Activated gamma-delta T cell (primary cell): ENCODE measurements around the gene ITSN1.
"Not testable (repeated sequence)": the region's sequence is repeated elsewhere in the genome, so short reads cannot be mapped to it uniquely, and the experiment has no call there.

Experiments used
- DNase-seq: peaks from one replicate; lab custom pipeline; 2025; lab: John Stamatoyannopoulos, UW
- total RNA-seq, 2 donors: gene quantifications; one replicate each; lab custom pipeline; 2026; lab: John Stamatoyannopoulos, UW

Gene ITSN1
- total RNA-seq = 8.2 to 9.8 reads per million in 2 donors

DNA sequence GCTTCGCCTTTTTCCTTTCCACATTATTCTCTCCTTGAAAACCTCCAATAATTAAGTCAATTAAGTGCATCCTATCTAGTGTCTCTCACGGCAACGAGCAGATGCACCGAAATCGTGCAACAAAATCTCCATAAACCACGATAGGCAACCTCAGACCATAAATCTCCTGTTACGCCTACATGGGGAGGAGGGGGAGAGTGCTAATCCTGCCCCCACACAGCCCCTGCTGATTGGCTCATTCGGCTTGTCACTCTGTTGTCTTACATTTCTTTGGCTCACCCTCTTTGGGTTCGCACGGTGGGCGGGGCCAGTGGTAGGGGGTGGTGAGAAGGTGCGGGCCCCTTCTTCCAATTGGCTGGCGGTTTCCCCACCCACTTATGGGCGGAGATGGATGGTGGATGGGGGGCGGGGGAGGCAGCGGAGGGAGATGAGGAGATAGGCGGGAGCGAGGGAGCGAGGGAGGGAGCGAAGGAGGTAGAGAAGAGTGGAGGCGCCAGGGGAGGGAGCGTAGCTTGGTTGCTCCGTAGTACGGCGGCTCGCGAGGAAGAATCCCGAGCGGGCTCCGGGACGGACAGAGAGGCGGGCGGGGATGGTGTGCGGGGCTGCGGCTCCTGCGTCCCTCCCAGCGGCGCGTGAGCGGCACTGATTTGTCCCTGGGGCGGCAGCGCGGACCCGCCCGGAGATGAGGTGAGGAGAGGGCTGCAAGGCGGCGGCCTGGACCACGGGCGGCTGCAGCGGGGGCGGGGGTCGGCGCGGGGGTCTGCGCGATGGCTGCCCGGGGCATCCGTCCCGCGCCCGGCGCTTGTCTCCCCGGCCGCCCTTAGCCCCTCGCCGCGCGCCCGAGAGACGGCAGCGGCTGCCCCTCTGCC, at the start of gene ITSN1:
Gene ITSN1, plus strand, starts transcription at position 475 of the 869 bp plus-strand sequence. CDS start 76,328 bp downstream, outside the sequence.
- peak; percentile 93 for DNase-seq

DNA sequence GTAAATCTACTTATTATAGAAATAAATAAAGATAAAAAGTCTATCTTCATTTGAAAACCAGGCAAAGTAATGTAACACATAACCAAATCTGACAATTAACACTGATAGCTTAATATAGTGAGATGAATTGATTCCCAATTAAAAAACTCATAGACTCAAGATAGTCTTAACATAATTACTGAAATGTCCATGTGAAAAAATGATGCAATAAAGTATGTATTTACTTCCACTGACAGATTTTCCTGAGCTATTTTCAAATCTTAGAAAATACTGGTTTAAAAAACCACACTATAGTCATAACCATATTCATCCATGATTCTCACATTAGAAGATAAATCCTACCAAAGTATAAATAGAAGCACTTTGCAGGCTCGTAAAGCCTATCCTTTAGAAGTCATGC, 44.2 kb upstream of the ITSN1 start:
- DNase-seq = no peak

DNA sequence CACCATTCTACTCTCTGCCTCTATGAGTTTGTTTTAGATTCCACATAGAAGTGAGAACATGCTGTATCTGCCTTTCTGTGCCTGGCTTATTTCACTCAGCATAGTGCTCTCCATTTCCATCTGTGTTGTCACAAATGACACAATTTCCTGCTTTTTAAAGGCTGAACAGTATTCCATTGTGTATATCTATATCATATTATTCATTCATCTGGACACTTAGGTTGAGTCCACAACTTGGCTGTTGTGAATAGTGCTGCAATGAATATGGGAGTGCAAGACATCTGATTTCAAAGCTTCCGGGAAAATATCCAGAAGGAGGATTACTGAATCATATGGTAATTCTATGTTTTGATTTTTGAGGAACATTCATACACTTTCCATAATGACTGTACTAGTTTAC, 33.7 kb upstream of the ITSN1 start:
- no peak for DNase-seq

DNA sequence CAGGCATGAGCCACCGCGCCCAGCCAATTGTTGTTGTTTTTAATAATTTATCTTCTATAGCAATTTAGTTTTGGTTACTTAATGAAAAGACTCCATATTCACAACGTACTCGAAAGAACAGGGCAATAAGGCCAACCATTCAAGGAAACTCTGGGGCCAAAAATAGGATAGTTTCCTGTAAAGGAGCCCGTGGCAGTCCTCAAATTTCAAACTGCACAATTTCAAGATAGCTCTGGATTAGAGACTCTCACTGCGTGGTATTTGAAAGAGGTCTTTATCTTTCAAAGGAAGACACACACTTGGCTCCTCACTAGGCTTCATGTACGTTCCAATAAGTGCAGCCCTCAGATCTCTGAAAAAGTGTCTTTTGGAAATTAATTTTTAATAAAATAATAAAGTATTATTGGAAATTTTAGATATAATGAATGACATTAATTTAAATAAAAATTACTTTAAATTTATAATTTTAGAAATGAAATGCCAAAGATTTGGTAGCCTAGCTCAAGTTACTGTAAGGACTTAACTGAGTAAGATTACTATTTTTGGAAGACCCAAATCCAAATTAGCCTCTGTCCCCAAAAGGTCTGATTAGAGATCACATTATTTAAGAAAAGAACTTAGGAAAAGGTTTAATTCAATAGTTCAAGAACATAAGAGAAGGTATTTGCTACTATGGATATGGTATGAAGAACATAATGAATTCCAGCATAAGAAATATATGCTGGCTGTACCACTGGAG, 31.1 kb upstream of the ITSN1 start:
- no peak for DNase-seq

DNA sequence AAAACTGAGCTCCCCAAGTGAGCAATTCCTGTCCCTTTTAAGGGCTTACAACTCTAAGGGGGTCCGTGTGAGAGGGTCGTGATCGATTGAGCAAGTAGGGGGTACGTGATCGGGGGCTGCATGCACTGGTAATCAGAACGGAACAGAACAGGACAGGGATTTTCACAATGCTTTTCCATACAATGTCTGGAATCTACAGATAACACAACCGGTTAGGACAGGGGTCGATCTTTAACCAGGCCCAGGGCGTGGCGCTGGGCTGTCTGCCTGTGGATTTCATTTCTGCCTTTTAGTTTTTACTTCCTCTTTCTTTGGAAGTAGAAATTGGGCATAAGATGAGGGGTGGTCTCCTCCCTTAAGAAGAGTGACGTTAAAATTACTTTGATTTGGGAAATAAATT, 24.7 kb upstream of the ITSN1 start:
- not testable (repeated sequence) for DNase-seq

DNA sequence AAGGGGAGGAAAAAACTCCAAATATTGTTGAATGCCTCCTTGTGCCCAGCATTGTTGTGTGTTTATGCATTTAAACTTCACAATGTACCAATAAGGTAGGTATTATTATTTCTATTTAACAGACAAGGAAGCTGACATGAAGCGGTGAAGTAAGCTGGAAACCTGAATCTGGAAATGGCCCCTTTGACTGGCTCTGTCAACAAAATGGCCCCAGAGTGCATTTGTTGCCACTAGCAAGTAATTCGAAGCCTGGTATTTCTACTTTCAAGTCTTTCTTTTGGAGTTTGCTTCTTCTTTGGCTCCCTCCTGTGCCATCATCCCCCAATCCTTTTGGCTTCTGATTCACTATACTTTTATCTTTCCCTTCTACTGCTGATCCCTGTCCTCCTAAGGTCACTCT, 23.9 kb upstream of the ITSN1 start:
- no peak for DNase-seq

DNA sequence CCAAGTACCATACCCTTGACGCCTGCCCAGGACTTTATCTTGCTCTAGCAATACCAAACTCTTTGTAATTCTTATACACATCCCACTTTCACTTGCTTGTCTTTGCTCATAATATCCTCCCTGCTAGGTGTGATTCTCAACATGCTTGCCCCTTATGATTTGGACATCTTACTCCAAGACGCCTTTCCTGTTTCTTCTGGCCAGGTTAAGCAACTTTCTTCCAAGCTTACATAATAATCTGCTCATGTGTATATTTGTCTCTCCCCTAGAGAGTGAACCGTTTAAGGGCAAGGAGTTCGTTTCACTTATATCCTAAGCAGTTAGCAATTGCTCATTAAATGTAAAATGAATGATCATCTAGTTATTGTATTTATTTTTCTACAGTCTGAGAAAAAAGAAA, 22.6 kb upstream of the ITSN1 start:
- no peak for DNase-seq

DNA sequence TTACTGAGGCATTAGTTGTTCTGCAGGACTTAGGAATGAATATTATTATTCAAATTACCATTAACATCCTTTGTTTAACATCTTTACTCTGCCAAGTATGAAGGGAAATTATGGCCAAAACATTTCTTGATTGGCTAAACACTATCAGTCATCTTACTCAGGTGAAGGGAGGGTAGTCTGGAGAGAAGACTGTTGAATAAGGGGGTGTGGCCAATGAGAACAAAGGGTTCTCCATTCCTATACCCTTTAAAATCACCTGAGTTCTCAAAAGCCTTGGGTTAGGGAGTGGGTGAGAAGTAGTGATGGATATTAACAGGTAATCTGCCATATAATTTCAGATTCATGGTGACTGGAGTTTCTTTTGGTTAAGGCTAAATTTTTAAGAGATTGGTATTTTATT, 20.0 kb upstream of the ITSN1 start:
- DNase-seq = no peak

DNA sequence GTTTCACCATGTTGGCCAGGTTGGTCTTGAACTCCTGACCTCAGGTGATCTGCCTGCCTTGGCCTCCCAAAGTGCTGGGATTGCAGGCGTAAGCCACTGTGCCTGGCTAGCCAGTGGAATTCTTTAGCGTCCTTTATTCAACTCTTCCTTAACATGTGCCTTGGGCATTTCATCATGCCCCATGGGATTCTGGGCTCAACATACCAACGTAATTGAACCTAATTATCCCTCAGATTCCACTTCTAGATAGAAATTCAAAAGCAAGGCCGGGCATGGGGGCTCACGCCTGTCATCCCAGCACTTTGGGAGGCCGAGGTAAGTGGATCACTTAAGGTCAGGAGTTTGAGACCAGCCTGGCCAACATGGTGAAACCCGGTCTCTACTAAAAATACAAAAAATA, 16.1 kb upstream of the ITSN1 start:
- not testable (repeated sequence) for DNase-seq

DNA sequence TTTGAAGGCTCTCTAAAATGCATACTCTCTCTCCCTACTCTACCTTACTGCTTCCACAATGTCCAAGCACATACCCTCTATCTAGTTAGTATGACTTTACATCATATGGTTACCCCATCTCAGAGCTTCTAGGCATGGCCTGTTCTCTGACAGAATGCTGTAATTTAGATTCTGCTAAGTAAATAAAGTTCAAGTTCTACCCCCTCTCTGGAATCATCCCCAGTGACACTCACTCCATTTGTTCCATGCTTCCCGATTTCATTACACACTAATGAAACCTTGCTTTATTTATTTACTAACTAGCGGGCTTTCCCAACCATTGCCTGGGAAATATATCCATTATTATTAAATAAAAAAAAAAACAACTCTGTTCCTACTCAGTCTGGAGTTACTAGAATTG, 8.0 kb upstream of the ITSN1 start:
- DNase-seq = no peak

DNA sequence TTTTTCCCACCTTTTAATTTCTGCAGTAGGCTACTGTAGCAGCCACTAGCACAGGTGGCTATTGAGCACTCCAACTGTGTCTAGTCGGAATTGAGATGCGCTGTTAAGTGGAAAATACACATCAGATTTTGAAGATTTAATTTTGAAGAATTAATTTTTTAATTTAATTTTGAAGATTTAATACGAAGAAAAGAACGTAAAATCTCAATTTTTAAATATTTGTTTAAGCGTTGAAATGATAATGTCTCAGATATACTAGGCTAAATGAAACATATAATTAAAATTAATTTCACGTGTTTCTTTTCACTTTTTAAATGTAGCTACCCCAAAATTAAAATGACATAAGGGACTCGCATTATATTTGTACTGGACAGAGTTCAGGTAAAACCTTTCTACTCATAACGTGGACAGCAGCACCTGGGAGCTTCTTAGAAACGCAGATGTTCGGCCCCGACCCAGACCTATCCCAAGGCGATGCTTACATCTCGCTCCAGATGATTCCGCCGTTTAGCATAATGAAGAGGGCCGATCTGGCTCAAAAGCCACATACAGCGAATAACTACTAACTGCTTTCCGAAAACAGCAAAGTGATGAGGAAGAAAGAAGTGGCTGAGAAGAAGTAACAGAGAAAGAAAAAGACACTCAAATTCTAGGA, 1.5 kb upstream of the ITSN1 start:
- DNase-seq = no peak

DNA sequence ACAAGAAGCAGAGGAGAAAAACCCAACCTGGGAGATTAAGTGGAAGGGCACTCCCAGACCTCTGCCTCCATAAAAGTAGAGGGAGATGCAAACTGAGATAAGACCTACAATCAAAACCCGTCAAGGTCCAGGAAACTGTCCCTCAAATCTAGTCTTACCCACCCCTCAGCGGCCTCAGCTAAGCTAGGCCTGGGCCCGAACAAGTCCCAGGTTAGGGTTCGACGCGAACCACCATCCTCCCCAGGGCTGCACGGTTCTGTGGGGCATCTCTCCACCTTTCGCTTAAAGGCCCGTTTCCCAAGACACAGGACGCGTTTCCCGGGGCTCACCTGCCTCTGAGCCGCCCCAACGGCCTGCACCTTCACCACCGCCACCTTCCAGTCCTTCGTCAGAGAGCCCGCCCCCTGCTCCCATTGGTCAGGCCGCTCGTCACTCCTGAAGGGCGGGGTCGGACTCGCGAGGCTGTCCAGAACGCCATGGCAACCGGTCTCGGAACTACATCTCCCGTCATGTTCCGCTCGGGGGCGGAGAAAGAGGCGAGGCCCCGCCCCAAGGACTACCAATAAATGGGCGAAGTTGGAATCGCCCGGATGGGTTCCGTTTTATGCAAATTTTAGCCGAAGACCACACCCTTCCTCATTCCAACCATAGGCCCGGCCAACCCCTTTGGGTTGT, 812 bp upstream of the ITSN1 start, which contains the start of gene CRYZL1:
Gene CRYZL1, minus strand, starts transcription at position 390 of the 675 bp plus-strand sequence. CDS start 10,190 bp downstream, outside the sequence.
- peak; percentile 96 for DNase-seq

DNA sequence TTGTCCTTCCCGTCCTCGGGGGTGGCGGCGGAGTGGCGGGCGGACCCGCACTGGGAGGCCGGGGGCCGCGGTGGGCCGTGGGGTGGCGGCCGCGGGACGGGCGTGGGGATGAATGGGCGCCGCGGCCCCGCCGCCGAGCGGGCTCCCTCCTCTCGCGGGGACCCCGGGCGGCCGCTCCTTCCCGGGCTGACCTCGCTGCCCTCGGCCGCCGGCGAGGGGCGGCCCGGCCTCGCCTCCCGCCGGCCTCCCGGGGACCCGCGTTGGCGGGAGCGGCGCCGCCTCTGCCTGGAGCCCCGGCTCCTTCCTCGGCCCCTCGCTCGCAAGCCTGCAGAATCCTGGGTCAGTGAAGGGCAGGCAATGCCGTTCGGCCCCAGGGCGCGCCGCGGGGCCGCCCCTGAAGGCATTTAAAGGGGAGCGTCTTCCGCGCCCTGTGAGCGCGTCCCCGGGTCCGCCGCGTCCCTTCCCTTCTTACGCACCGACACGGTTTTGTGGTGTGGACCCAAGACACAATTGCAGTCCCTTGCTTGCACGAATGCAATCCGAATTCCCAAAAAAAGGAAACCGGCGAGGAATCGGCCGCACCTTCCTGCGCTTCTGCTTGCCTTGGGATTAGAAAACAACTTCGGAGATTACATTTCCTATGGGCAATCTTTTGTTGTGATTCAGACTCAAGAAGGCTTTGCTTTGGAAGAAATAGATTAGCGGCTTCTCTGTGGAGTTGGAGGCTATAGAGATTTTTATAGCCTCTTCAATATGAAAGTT, 776 bp downstream of the ITSN1 start:
- DNase-seq = peak; percentile 27

DNA sequence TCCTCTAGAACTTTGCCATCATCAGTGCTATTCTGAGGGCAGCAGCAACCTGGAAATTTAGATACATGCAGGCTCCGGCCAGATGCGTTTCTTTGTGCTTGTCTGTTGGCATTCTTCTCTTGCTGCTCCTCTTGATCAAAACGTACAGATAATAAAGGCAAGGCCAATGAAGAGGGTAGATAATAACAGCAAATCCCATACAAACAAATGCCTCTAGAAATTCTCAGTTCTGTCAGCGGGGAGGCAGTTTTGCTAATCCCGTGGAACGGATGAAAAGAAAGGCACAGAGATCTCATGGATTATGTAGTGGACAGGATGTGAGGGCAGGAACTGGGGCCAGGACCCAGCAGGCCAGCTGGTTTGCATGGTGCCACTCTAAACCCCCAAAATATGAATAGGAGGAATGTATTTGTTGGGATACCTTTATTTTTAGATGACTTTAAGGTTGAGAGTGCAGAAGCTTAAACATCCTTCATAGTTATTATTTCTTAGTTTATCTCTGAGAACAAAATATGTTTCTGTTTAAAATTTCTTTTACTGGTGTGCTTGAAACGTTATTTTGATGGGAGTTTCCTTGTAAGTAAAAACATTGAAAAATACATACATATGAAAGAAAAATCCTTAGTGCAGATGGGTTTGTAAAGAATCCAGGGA, 1.5 kb downstream of the ITSN1 start:
- no peak for DNase-seq

DNA sequence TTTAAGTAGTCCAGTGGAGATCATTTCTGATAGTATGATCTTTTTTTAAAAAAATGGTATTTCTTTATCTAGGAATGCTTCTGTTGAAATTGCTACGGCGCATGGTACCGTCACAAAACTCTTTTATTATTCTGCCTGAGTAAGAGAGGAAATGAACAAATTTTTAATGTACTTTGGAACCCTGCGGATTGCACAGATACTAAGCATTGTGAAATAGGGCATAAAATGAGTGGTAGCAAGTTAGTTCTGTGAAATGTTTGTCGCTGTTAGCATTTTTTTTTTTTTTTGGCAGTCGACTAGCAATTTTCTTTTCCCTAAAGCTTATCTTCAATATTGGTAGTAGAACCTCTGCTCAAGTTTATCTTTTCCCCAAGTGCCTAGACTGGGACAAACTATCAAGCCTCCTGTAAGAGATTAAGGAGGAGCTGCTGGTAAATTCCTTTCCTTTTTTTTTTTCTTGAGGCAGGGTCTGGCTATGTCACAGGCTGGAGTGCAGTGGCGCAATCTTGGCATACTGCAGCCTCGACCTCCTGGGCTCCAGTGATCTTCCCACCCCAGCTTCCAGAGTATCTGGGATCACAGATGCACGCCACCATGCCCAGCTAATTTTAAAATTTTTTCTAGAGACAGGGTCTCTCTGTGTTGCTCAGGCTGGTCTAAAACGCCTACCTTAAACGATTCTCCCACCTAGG, 2.2 kb downstream of the ITSN1 start:
- no peak for DNase-seq

DNA sequence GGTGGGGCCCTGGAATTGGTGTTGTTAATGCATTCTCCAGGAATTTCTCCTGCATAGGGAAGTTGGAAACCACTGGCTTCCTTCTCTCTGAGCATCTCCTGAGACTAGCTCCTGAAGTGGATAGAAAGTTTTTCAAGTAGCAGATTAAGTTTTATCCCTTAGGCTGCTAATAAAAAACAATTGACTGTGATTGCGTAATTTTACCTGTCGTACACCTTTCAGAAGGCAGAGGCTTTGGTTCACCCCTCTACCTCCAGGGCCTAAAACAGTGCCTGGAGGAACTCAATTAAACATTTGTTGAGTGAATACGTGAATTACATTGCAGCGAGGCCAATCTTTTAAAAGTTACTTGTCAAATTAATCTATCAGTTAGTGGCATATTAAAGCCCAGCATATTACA, 3.4 kb downstream of the ITSN1 start:
- DNase-seq = no peak

DNA sequence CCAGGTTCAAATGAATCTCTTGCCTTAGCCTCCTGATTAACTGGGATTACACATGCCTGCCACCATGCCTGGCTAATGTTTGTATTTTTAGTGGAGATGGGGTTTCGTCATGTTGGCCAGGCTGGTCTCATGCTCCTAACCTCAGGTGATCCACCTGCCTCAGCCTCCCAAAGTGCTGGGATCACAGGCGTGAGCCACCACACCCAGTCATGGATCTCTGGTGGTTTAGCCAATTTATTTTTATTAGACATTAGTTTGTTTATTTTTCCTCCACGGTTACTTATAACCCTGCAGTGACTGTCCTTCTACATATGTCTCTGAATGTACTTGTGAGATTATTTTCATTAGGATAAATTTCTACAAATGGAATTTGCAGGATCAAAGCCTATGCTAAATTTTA, 5.3 kb downstream of the ITSN1 start:
- no peak for DNase-seq

DNA sequence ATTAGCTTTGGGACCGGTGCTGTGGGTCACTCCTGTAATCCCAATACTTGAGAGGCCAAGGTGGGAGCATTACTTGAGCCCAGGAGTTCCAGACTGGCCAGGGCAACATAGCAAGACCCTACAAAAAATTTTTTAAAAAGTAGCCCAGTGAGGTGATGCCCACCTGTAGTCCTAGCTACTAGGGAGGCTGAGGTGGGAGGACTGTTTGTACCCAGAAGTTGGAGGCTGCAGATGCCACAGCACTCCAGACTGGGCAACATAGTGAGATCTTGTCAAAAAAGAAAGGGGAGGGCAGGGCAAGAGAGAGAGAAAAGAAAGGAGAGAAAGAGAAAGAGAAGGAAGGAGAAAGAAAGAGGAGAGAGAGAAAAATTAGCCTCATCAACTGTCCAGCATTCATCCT, 6.3 kb downstream of the ITSN1 start:
- DNase-seq = no peak

DNA sequence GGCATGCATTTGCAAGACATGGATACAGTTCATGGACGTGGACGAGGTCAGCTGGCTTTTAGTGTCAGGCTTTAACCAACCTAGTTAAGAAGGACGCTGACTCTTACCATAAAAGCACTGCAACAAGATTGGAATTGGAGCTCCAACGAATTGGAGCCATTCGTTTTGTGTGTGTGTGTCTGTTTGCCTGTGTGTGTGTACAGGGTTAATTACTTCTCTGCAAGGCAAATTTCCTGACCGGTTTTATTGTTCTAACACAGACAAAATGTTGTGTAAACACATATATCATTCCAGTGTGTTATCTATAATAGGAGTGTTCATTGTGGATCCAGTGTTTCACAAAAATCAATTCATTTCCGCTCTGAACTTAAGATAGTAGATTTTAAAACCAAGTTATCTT, 7.9 kb downstream of the ITSN1 start:
- DNase-seq = no peak

DNA sequence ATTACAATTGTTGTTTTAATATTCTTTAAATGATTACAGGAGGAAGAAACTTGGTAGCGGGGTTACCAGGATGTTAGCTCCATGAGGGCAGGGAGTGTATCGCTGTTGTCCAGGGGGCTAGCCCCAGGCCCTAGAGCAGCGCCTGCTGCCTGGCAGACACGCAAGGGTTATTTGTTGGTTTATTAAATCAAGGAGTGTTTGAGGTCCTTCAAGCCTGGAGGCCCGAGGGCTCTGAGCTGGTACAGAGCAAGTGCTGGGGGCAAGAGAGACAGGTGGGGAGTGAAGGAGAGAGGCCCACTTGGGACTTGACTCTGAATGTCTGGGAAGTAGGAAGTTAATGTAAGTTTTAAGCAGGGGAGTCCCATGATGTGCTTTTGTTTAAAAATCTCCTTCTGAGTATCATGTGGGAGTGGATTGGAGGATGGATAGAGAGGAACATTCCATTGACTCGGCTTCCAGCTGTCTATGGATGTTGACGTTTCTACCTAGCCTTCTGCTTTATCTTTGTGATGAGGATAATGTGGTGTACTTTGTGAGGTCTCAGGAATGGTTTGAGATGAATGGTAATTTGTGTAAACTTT, 8.7 kb downstream of the ITSN1 start:
- DNase-seq = no peak
